Activated CD4-positive, alpha-beta memory T cell treated with anti-CD3 and anti-CD28 coated beads for 36 hours (primary cell): ENCODE measurements around the gene ZNF71. TPM values are rescaled to one million over a fixed set of nuclear protein-coding genes. Genes with fewer than 3 reads are reported as not detected.
A peak's percentile ranks its signal among the peaks of the same experiment; 100 is the strongest.
"Not testable (repeated sequence)": the region's sequence is repeated elsewhere in the genome, so short reads cannot be mapped to it uniquely, and the experiment has no call there.

Experiments used
- CTCF ChIA-PET: fragments of 350-600 bp; sonication (Branson Sonifier 250); formaldehyde crosslinking; loops from one replicate; lab custom pipeline; 2021; ENCODE audit warnings: antibody characterized with exemption, inconsistent platforms; lab: Charles Lee
- POLR2A ChIA-PET: fragments of 350-600 bp; sonication (Branson Sonifier 250); formaldehyde crosslinking; loops from one replicate; lab custom pipeline; 2021; ENCODE audit warnings: antibody characterized with exemption; lab: Charles Lee
- DNase-seq: peaks from one replicate; pipeline ENCODE4 v3.0.0-alpha.2; 2020
- H3K27ac Mint-ChIP-seq: one replicate; pipeline ENCODE4 v1.8.0; 2021; ENCODE audit warnings: mixed read lengths
- H3K27me3 Mint-ChIP-seq: one replicate; pipeline ENCODE4 v1.8.0; 2021; ENCODE audit warnings: mixed read lengths
- H3K36me3 Mint-ChIP-seq: one replicate; pipeline ENCODE4 v1.8.0; 2021; ENCODE audit warnings: mixed read lengths
- H3K4me1 Mint-ChIP-seq: one replicate; pipeline ENCODE4 v1.8.0; 2021; ENCODE audit warnings: low read depth, mixed read lengths
- H3K4me3 Mint-ChIP-seq: one replicate; pipeline ENCODE4 v1.8.0; 2021; ENCODE audit warnings: mild to moderate bottlenecking, mixed read lengths
- H3K9me3 Mint-ChIP-seq: one replicate; pipeline ENCODE4 v1.8.0; 2021; ENCODE audit warnings: mixed read lengths
- intact Hi-C: fragments of 100-400 bp; cut with micrococcal nuclease; formaldehyde crosslinking; loops from one replicate; pipeline ENCODE4 v1.15.1; 2023
- total RNA-seq, 2 experiments: library from RNA; stranded (reverse); gene quantifications; one replicate each; pipeline ENCODE4 v1.2.3, GENCODE V29; 2021

ZNF71 gene
- total RNA-seq, 2 experiments from 2014 or later: 2.7 to 3.1 TPM

- Mint-ChIP-seq H3K4me1 (peaks cover 12% of the 10 kb centered on the region), H3K27ac (no peak overlapping the region)
- intact Hi-C loops: no loop called here
Observed at GRCh38 chr19:56670401-56670960, 75.4 kb downstream of the ZNF71 start.

GRCh38 chr19:56670961-56671612, 76.0 kb downstream of the ZNF71 start:
- peaks cover 12% of the 10 kb centered on the region for H3K4me1 Mint-ChIP-seq
- no peaks in the 10 kb centered on the region for H3K27me3 Mint-ChIP-seq
- intact Hi-C loops: no loop called here
- peaks cover 24% of the 10 kb centered on the region for H3K9me3 Mint-ChIP-seq
- ChIA-PET CTCF (no interaction called here), POLR2A (interaction anchor here (0.5 kb wide), 1 partner anchor 660 kb away, joined by 3 read pairs; no protein-coding TSS in a partner anchor)
- H3K27ac Mint-ChIP-seq: peak overlapping the region; percentile 38
- H3K36me3 Mint-ChIP-seq: peaks cover 10% of the 10 kb centered on the region
- H3K4me3 Mint-ChIP-seq: peak overlapping the region; percentile 83
- DNase-seq: no peak

More at GRCh38 chr19:56670401-56670960, 75.4 kb downstream of the ZNF71 start:
- ChIA-PET POLR2A (interaction anchor here (0.5 kb wide), 1 partner anchor 661 kb away, joined by 3 read pairs; no protein-coding TSS in a partner anchor), CTCF (no interaction called here)
- DNase-seq: no peak
- no peaks in the 10 kb centered on the region for H3K27me3 Mint-ChIP-seq
- H3K9me3 Mint-ChIP-seq: peaks cover 26% of the 10 kb centered on the region
- peaks cover 12% of the 10 kb centered on the region for H3K36me3 Mint-ChIP-seq
- H3K4me3 Mint-ChIP-seq: peak overlapping the region; percentile 83

- peaks cover 12% of the 10 kb centered on the region for H3K4me1 Mint-ChIP-seq
- intact Hi-C loops: no loop called here
- H3K9me3 Mint-ChIP-seq: peaks cover 25% of the 10 kb centered on the region
- peak within 1 kb of the TSS; percentile 38 for H3K27ac Mint-ChIP-seq
- no peaks in the 10 kb centered on the region for H3K27me3 Mint-ChIP-seq
- DNase-seq: peak; percentile 85
- CTCF ChIA-PET: no interaction called here
- H3K36me3 Mint-ChIP-seq: peaks cover 10% of the 10 kb centered on the region
- H3K4me3 Mint-ChIP-seq: peak within 1 kb of the TSS; percentile 83
- POLR2A ChIA-PET: no interaction called here
Observed at GRCh38 chr19:56671613-56671994, 76.5 kb downstream of the ZNF71 start, which contains the start of gene ZNF835. Gene ZNF835, minus strand, starts transcription at chr19:56671757. Its CDS starts 6,559 bp downstream, at chr19:56665198.

GRCh38 chr19:56672610-56673009, 77.5 kb downstream of the ZNF71 start:
- POLR2A ChIA-PET: not testable (repeated sequence)
- H3K4me1 Mint-ChIP-seq: peaks cover 12% of the 10 kb centered on the region

More at GRCh38 chr19:56672610-56673009, 77.5 kb downstream of the ZNF71 start:
- CTCF ChIA-PET, DNase-seq, H3K4me3 Mint-ChIP-seq, H3K27me3 Mint-ChIP-seq, intact Hi-C loops, H3K27ac Mint-ChIP-seq, H3K36me3 Mint-ChIP-seq: not testable (repeated sequence)
- H3K9me3 Mint-ChIP-seq: peaks cover 24% of the 10 kb centered on the region

Other genes with a start within 250 kb of the ZNF71 start
- gene ZNF582, start 201.8 kb upstream of the ZNF71 start, total RNA-seq: under 1 TPM; 0.58 to 0.71 TPM
- gene ZNF583, start 191.0 kb upstream of the ZNF71 start, total RNA-seq: 1 to 10 TPM; 1.6 to 1.8 TPM
- gene ZNF667, start 118.0 kb upstream of the ZNF71 start, total RNA-seq: not detected
- gene ZNF471, start 87.4 kb upstream of the ZNF71 start, total RNA-seq: under 1 TPM; 0.24 to 0.39 TPM
- 1 to 10 TPM; 2.9 to 4.0 TPM for gene ZFP28, start 56.4 kb upstream of the ZNF71 start, total RNA-seq
- 1 to 10 TPM; 1.7 to 1.8 TPM for gene ZNF470, start 27.8 kb upstream of the ZNF71 start, total RNA-seq
- not detected for gene SMIM17, start 47.9 kb downstream of the ZNF71 start, total RNA-seq
- gene ZNF835, start 76.5 kb downstream of the ZNF71 start, total RNA-seq: 1 to 10 TPM in 1 of 2 experiments, under 1 TPM in 1; 0.97 to 2.2 TPM
- gene PEG3, start 245.4 kb downstream of the ZNF71 start, total RNA-seq: not detected
- not detected for gene ZIM2, start 245.4 kb downstream of the ZNF71 start, total RNA-seq